Breast epithelium (tissue), 4 donors: Measurements from ENCODE around the gene DUS3L. TPM values are rescaled to one million over a fixed set of nuclear protein-coding genes. Genes with fewer than 3 reads are reported as not detected.

Experiments used
- DNase-seq, 2 donors: peaks; one replicate each; pipeline ENCODE4 v3.0.0-alpha.2; 2019; ENCODE audit warnings: low spot score in 2 of 2
- H3K27ac ChIP-seq, 2 donors: fragments of 200-600 bp; sonication (generic) in 1 of 2; one replicate each; pipeline ENCODE4 v1.5.1; 2016 to 2019; ENCODE audit warnings: mild to moderate bottlenecking in 1 of 2
- H3K27me3 ChIP-seq, 2 donors: fragments of 200-600 bp; sonication (generic) in 1 of 2; one replicate each; pipeline versions ENCODE4 v1.5.1 to v1.6.0; 2017 to 2019; ENCODE audit warnings: control low read depth in 1 of 2, mild to moderate bottlenecking in 1 of 2
- H3K36me3 ChIP-seq: fragments of 200-600 bp; one replicate; pipeline ENCODE4 v1.5.1; 2019
- H3K4me1 ChIP-seq, 2 donors: fragments of 200-600 bp; sonication (generic); one replicate each; pipeline ENCODE4 v1.5.1; 2016 to 2019; ENCODE audit warnings: control low read depth in 1 of 2
- H3K4me3 ChIP-seq, 3 donors: fragments of 200-600 bp; sonication (generic); 1 replicate in 2 of 3; 2 replicates in 1 of 3; pipeline ENCODE4 v1.5.1; 2016 to 2019; ENCODE audit warnings: mild to moderate bottlenecking in 3 of 3, moderate library complexity in 2 of 3
- H3K9me3 ChIP-seq, 2 donors: fragments of 200-600 bp; sonication (generic) in 1 of 2; one replicate each; pipeline ENCODE4 v1.5.1; 2016 to 2019; ENCODE audit warnings: control low read depth in 1 of 2
- POLR2A ChIP-seq: fragments of 450-650 bp; IDR thresholded peaks from one replicate; pipeline ENCODE4 v1.6.1; 2016; ENCODE audit warnings: antibody characterized with exemption, mild to moderate bottlenecking, moderate library complexity
- POLR2AphosphoS5 ChIP-seq, 3 donors: sonication (generic); formaldehyde crosslinking; IDR thresholded peaks; one replicate each; pipeline ENCODE4 v1.6.1; 2017; ENCODE audit warnings: antibody characterized with exemption in 3 of 3
- intact Hi-C: fragments of 100-400 bp; cut with DNase I; formaldehyde crosslinking; loops from one replicate; pipeline ENCODE4 v1.15.1; 2023; ENCODE audit warnings: low total_unique reads
- total RNA-seq, 3 donors: library from RNA; depleted of rRNA; stranded (reverse); fragments of >200 nt; gene quantifications; one replicate each; pipeline ENCODE4 v1.1.0, GENCODE V29; 2016
- TF ChIP-seq, protein P1 (sequence below), 3 donors: fragments of 450-650 bp; IDR thresholded peaks; one replicate each; pipeline ENCODE4 v1.5.1; 2016 to 2017; ENCODE audit warnings: antibody characterized with exemption in 3 of 3, mild to moderate bottlenecking in 3 of 3, moderate library complexity in 3 of 3

DUS3L gene
- total RNA-seq, 3 donors from 2014 or later: 28.8 to 44.9 (median 37.2) TPM

GRCh38 chr19:5825178-5825577 is 34.2 kb upstream of the DUS3L start:
- Histone ChIP-seq H3K4me3 (no peak overlapping the region), H3K9me3 (no peaks in the 10 kb centered on the region), H3K36me3 (no peaks in the 10 kb centered on the region), H3K27me3 (peaks cover 0 to 5% of the 10 kb centered on the region in 2 donors), H3K27ac (no peak overlapping the region), H3K4me1 (peaks cover 0 to 3% of the 10 kb centered on the region in 2 donors)
- no peak for DNase-seq
- intact Hi-C loops: no loop called here
- TF ChIP-seq, protein P1, sequence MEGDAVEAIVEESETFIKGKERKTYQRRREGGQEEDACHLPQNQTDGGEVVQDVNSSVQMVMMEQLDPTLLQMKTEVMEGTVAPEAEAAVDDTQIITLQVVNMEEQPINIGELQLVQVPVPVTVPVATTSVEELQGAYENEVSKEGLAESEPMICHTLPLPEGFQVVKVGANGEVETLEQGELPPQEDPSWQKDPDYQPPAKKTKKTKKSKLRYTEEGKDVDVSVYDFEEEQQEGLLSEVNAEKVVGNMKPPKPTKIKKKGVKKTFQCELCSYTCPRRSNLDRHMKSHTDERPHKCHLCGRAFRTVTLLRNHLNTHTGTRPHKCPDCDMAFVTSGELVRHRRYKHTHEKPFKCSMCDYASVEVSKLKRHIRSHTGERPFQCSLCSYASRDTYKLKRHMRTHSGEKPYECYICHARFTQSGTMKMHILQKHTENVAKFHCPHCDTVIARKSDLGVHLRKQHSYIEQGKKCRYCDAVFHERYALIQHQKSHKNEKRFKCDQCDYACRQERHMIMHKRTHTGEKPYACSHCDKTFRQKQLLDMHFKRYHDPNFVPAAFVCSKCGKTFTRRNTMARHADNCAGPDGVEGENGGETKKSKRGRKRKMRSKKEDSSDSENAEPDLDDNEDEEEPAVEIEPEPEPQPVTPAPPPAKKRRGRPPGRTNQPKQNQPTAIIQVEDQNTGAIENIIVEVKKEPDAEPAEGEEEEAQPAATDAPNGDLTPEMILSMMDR (IDR thresholded peaks at IDR 0.05): no peak
- TF ChIP-seq POLR2AphosphoS5 (IDR thresholded peaks at IDR 0.05): no peak
- no peak for TF ChIP-seq POLR2A

DNA sequence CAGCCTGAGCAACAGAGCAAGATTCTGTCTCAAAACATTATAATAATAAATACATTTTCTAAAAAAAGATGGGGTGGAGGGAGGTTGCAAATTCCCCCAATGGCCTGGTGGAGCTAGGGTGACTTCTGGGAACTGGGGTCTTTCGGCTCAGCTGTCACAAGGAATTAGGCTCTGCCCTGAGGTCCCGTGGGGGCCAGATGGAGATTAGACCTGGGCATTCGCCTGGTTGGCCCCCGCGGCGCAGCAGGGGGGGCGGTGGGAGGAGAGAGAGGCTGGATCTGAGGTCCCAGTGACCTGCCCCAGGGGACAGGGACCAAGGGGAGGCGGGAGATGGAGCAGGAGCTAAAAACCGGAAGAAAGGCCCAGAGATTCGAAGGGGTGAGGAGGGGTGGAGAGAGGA is 33.8 kb upstream of the DUS3L start:
- H3K4me1 ChIP-seq: peaks cover 0 to 3% of the 10 kb centered on the region in 2 donors

GRCh38 chr19:5823579-5824281 is 32.8 kb upstream of the DUS3L start:
- no peaks in the 10 kb centered on the region for H3K9me3 ChIP-seq
- H3K4me3 ChIP-seq: no peak overlapping the region
- no peak overlapping the region for H3K27ac ChIP-seq
- no peaks in the 10 kb centered on the region for H3K36me3 ChIP-seq
- no peak for DNase-seq
- intact Hi-C loops: no loop called here
- no peak for TF ChIP-seq POLR2A
- TF ChIP-seq, protein P1 (IDR thresholded peaks at IDR 0.05): no peak
- no peak for TF ChIP-seq POLR2AphosphoS5 (IDR thresholded peaks at IDR 0.05)
- no peaks in the 10 kb centered on the region for H3K27me3 ChIP-seq
- peaks cover 0 to 3% of the 10 kb centered on the region in 2 donors for H3K4me1 ChIP-seq

More for the DNA sequence above, 33.8 kb upstream of the DUS3L start:
- H3K9me3 ChIP-seq: no peaks in the 10 kb centered on the region
- no peak overlapping the region for H3K4me3 ChIP-seq
- TF ChIP-seq POLR2AphosphoS5 (IDR thresholded peaks at IDR 0.05) (no peak), POLR2A (no peak)
- TF ChIP-seq, protein P1 (IDR thresholded peaks at IDR 0.05): no peak
- H3K27ac ChIP-seq: no peak overlapping the region
- DNase-seq: no peak
- intact Hi-C loops: no loop called here
- no peaks in the 10 kb centered on the region for H3K36me3 ChIP-seq
- H3K27me3 ChIP-seq: peaks cover 0 to 5% of the 10 kb centered on the region in 2 donors

DNA sequence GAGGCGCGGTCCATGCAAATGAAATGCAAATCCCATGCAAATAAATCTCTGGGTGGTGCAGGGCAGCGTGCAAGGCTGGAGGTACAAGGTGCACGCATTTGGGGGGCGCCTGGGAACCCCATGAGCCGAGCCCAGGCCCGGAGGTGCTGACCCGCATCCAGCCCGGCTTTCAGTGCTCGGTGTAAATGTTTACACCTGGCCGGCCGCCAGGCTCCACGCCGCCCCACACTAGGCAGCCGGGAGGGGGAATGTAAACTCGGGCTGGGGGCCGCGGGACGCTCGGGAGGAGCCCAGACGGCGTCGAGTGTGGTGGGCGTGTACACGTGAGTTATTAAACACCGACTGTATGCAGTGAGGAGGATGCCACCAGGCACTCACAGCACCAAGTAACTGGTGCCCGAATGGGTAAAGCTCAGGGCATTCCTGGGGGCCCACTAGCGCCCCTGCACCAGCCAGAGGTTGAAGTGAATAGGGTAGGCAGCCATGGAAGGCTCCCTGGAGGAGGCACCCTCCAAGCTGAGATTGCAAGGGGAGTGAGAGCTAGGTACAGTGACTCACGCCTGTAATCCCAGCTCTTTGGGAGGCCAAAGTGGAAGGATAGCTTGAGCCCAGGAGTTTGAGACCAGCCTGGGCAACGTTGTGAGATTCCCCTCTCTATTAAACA is 31.4 kb upstream of the DUS3L start:
- Histone ChIP-seq H3K36me3 (no peaks in the 10 kb centered on the region), H3K4me1 (no peaks in the 10 kb centered on the region), H3K27me3 (no peaks in the 10 kb centered on the region), H3K27ac (no peak overlapping the region), H3K4me3 (no peak overlapping the region), H3K9me3 (no peaks in the 10 kb centered on the region)
- intact Hi-C loops: no loop called here
- DNase-seq: no peak
- TF ChIP-seq POLR2AphosphoS5 (IDR thresholded peaks at IDR 0.05) (no peak), POLR2A (no peak)
- TF ChIP-seq, protein P1 (IDR thresholded peaks at IDR 0.05): no peak

DNA sequence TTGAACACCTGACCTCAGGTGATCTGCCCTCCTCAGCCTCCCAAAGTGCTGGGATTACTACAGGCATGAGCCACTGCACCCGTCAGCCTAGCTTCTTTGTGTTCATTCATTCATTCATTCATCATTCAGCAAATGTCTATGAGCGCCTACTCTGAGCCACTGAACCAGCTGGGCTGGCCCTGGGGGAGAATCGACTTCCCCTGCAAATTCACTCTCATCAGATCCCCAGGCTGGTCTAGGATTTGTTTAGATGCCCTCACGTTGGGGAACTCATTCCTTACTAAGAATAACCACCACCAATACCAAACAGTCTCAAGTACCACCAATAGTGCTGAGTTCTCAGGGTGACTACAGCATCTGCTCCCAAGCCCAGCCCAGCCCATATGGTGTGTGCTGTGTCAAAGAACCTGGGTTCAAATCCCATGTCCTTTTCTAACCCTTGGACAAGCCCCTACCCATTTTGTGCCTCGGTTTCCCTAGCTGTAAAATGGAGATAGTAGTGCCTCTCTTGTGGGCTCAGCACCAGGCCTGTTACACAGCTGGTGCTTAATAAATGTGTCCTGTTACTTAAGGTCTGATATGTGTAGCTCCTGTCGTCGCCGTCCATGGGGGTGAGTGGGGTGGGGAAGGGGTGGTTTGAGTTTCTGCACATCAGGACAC is 30.7 kb upstream of the DUS3L start:
- Histone ChIP-seq H3K4me1 (no peaks in the 10 kb centered on the region), H3K36me3 (no peaks in the 10 kb centered on the region), H3K9me3 (no peaks in the 10 kb centered on the region), H3K4me3 (no peak overlapping the region), H3K27ac (no peak overlapping the region), H3K27me3 (no peaks in the 10 kb centered on the region)
- no peak for TF ChIP-seq POLR2A
- TF ChIP-seq POLR2AphosphoS5 (IDR thresholded peaks at IDR 0.05): no peak
- TF ChIP-seq, protein P1 (IDR thresholded peaks at IDR 0.05): no peak
- no peak for DNase-seq
- intact Hi-C loops: no loop called here
